ENCODE results near the gene TOMM40.

DNA sequence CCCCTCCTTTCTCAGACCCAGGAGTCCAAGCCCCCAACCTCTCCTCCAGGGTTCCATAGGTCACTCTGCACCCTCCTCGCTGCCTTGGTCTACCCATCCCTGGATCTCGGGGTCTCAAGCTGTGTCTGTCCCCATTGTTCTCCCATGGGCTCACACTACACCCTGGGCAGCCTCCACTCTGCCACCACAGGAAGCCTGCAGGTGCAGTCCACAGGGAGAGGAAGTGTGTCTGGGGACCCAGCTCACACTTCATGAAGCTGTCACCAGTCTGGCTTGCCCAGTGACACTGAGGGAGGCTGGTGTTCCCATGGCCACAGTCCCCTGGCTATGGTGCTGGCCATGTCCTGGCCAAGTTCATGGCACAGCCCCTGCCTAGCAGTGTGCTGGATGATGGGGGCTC lies 39.6 kb upstream of the TOMM40 start:
- TF ChIP-seq, protein P1, sequence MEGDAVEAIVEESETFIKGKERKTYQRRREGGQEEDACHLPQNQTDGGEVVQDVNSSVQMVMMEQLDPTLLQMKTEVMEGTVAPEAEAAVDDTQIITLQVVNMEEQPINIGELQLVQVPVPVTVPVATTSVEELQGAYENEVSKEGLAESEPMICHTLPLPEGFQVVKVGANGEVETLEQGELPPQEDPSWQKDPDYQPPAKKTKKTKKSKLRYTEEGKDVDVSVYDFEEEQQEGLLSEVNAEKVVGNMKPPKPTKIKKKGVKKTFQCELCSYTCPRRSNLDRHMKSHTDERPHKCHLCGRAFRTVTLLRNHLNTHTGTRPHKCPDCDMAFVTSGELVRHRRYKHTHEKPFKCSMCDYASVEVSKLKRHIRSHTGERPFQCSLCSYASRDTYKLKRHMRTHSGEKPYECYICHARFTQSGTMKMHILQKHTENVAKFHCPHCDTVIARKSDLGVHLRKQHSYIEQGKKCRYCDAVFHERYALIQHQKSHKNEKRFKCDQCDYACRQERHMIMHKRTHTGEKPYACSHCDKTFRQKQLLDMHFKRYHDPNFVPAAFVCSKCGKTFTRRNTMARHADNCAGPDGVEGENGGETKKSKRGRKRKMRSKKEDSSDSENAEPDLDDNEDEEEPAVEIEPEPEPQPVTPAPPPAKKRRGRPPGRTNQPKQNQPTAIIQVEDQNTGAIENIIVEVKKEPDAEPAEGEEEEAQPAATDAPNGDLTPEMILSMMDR (IDR thresholded peaks at IDR 0.05): no peak
- no peak for TF ChIP-seq POLR2A (IDR thresholded peaks at IDR 0.05)

Data from Peyer's patch (tissue), 4 donors.